Glutamatergic neuron (in vitro differentiated cells): ENCODE measurements around the gene CD109. TPM values are rescaled to one million over a fixed set of nuclear protein-coding genes. Genes with fewer than 3 reads are reported as not detected.

Experiments used
- DNase-seq: peaks from one replicate; pipeline ENCODE4 v3.0.0; 2022
- H3K27ac Mint-ChIP-seq: one replicate; pipeline ENCODE4 v1.8.0; 2020; ENCODE audit warnings: mild to moderate bottlenecking, mixed read lengths, inconsistent platforms; ENCODE audit not compliant: unreplicated experiment
- H3K27me3 Mint-ChIP-seq: one replicate; pipeline ENCODE4 v1.8.0; 2020; ENCODE audit warnings: mild to moderate bottlenecking, moderate library complexity, mixed read lengths, inconsistent platforms; ENCODE audit not compliant: unreplicated experiment
- H3K36me3 Mint-ChIP-seq: one replicate; pipeline ENCODE4 v1.8.0; 2020; ENCODE audit warnings: mild to moderate bottlenecking, mixed read lengths, inconsistent platforms; ENCODE audit not compliant: unreplicated experiment
- H3K4me1 Mint-ChIP-seq: one replicate; pipeline ENCODE4 v1.8.0; 2020; ENCODE audit warnings: mild to moderate bottlenecking, low read depth, mixed read lengths, inconsistent platforms; ENCODE audit not compliant: unreplicated experiment
- H3K4me3 Mint-ChIP-seq: one replicate; pipeline ENCODE4 v1.8.0; 2020; ENCODE audit warnings: mild to moderate bottlenecking, mixed read lengths, inconsistent platforms; ENCODE audit not compliant: unreplicated experiment
- H3K9me3 Mint-ChIP-seq: one replicate; pipeline ENCODE4 v1.8.0; 2020; ENCODE audit warnings: mild to moderate bottlenecking, moderate library complexity, mixed read lengths, inconsistent platforms; ENCODE audit not compliant: unreplicated experiment
- CTCF ChIP-seq: fragments of 200-600 bp; sonication (generic); IDR thresholded peaks from one replicate; pipeline ENCODE4 v1.5.0; 2021; ENCODE audit not compliant: partially characterized antibody, unreplicated experiment
- total RNA-seq: library from RNA; stranded (reverse); fragmentation: NEBNext Ultra II Directional; extraction: Animal tissue kit (Norgen Biotek cat#: 25700); gene quantifications from one replicate; pipeline ENCODE4 v1.2.1, GENCODE V29; 2021; ENCODE audit not compliant: unreplicated experiment

CD109 gene
- total RNA-seq, 1 donor from 2014 or later, result 0.49 TPM

- H3K27ac Mint-ChIP-seq, result no peak overlapping the region
- H3K9me3 Mint-ChIP-seq, result no peaks in the 10 kb centered on the region
- no peak overlapping the region for H3K4me3 Mint-ChIP-seq
- no peaks in the 10 kb centered on the region for H3K4me1 Mint-ChIP-seq
- no peak for DNase-seq
- H3K36me3 Mint-ChIP-seq, result no peaks in the 10 kb centered on the region
- H3K27me3 Mint-ChIP-seq, result no peaks in the 10 kb centered on the region
- no peak for TF ChIP-seq CTCF
Measured at GRCh38 chr6:73664701-73665100, 31.3 kb upstream of the CD109 start.

GRCh38 chr6:73665686-73666319 is 30.2 kb upstream of the CD109 start:
- H3K36me3 Mint-ChIP-seq, result no peaks in the 10 kb centered on the region

GRCh38 chr6:73666393-73666792 is 29.6 kb upstream of the CD109 start:
- H3K4me3 Mint-ChIP-seq, result no peak overlapping the region
- H3K36me3 Mint-ChIP-seq, result no peaks in the 10 kb centered on the region
- no peaks in the 10 kb centered on the region for H3K9me3 Mint-ChIP-seq
- H3K27ac Mint-ChIP-seq, result no peak overlapping the region
- peaks cover 4% of the 10 kb centered on the region for H3K4me1 Mint-ChIP-seq
- DNase-seq, result no peak
- H3K27me3 Mint-ChIP-seq, result peaks cover 2% of the 10 kb centered on the region
- TF ChIP-seq CTCF, result no peak

More at GRCh38 chr6:73665686-73666319, 30.2 kb upstream of the CD109 start:
- Mint-ChIP-seq H3K27ac (no peak overlapping the region), H3K27me3 (peaks cover 1% of the 10 kb centered on the region), H3K4me1 (peaks cover 4% of the 10 kb centered on the region), H3K9me3 (no peaks in the 10 kb centered on the region), H3K4me3 (no peak overlapping the region)
- TF ChIP-seq CTCF, result no peak
- DNase-seq, result no peak

- H3K9me3 Mint-ChIP-seq, result no peaks in the 10 kb centered on the region
- H3K36me3 Mint-ChIP-seq, result no peaks in the 10 kb centered on the region
- DNase-seq, result no peak
- peaks cover 2% of the 10 kb centered on the region for H3K27me3 Mint-ChIP-seq
- no peak for TF ChIP-seq CTCF
- no peak overlapping the region for H3K27ac Mint-ChIP-seq
- H3K4me1 Mint-ChIP-seq, result peaks cover 4% of the 10 kb centered on the region
- no peak overlapping the region for H3K4me3 Mint-ChIP-seq
Measured at GRCh38 chr6:73667798-73668197, 28.2 kb upstream of the CD109 start.

- H3K27me3 Mint-ChIP-seq, result peaks cover 2% of the 10 kb centered on the region
Measured at GRCh38 chr6:73669005-73669404, 27.0 kb upstream of the CD109 start.

More at GRCh38 chr6:73669005-73669404, 27.0 kb upstream of the CD109 start:
- Mint-ChIP-seq H3K27ac (no peak overlapping the region), H3K4me1 (peaks cover 4% of the 10 kb centered on the region), H3K4me3 (no peak overlapping the region), H3K9me3 (no peaks in the 10 kb centered on the region), H3K36me3 (no peaks in the 10 kb centered on the region)
- no peak for TF ChIP-seq CTCF
- no peak for DNase-seq
